Hepatocyte (in vitro differentiated cells): Measurements from ENCODE around the gene VCY. TPM values are rescaled to one million over a fixed set of nuclear protein-coding genes. Genes with fewer than 3 reads are reported as not detected.
"Not testable (repeated sequence)": the region's sequence is repeated elsewhere in the genome, so short reads cannot be mapped to it uniquely, and the experiment has no call there.

Experiments used
- DNase-seq: peaks from one replicate; pipeline ENCODE4 v3.0.0-alpha.2; 2016; ENCODE audit warnings: low spot score
- H2AFZ ChIP-seq: fragments of 200-600 bp; sonication (generic); 2 replicates; pipeline ENCODE4 v1.6.0; 2016; ENCODE audit warnings: antibody characterized with exemption, mild to moderate bottlenecking
- H3K27ac ChIP-seq: fragments of 200-600 bp; sonication (generic); 2 replicates; pipeline ENCODE4 v1.5.1; 2016; ENCODE audit warnings: mild to moderate bottlenecking
- H3K27me3 ChIP-seq: fragments of 200-600 bp; sonication (generic); 2 replicates; pipeline ENCODE4 v1.6.1; 2016
- H3K36me3 ChIP-seq: fragments of 200-600 bp; sonication (generic); replicated peaks from 2 replicates; pipeline ENCODE4 v1.5.1; 2016; ENCODE audit warnings: low read depth; ENCODE audit not compliant: insufficient read depth
- H3K4me1 ChIP-seq: fragments of 200-600 bp; sonication (generic); 2 replicates; pipeline ENCODE4 v1.5.1; 2016; ENCODE audit warnings: mild to moderate bottlenecking, moderate library complexity; ENCODE audit not compliant: insufficient read depth
- H3K4me2 ChIP-seq: fragments of 200-600 bp; sonication (generic); 2 replicates; pipeline ENCODE4 v1.6.0; 2016
- H3K4me3 ChIP-seq: fragments of 200-600 bp; sonication (generic); 2 replicates; pipeline ENCODE4 v1.5.1; 2016; ENCODE audit warnings: mild to moderate bottlenecking
- H3K79me2 ChIP-seq: fragments of 200-600 bp; sonication (generic); 2 replicates; pipeline ENCODE4 v1.6.0; 2017; ENCODE audit warnings: mild to moderate bottlenecking
- H3K9me2 ChIP-seq: fragments of 200-600 bp; sonication (generic); replicated peaks from 2 replicates; pipeline ENCODE4 v1.6.0; 2017; ENCODE audit warnings: mild to moderate bottlenecking; ENCODE audit not compliant: insufficient read depth
- H3K9me3 ChIP-seq: fragments of 200-600 bp; sonication (generic); 2 replicates; pipeline ENCODE4 v1.5.1; 2016; ENCODE audit warnings: low read depth, mild to moderate bottlenecking
- H4K20me1 ChIP-seq: fragments of 200-600 bp; sonication (generic); 2 replicates; pipeline ENCODE4 v1.6.0; 2016; ENCODE audit warnings: mild to moderate bottlenecking; ENCODE audit not compliant: insufficient read depth, poor library complexity, severe bottlenecking
- WGBS: methylation state at CpG from one replicate; pipeline ENCODE4 v1.1.6; 2016; ENCODE audit warnings: low lambda C conversion rate; ENCODE audit errors: missing lambda C conversion rate; 5-methylcytosine and 5-hydroxymethylcytosine counted together
- polyA plus RNA-seq: library from polyadenylated mRNA; unstranded; fragments of >200 nt; fragmentation: Nextera tagmentation; extraction: Ambion mirVana; gene quantifications from 2 replicates; pipeline ENCODE4 v1.2.1, GENCODE V29; 2016
- total RNA-seq: library from RNA; depleted of rRNA; stranded (reverse); fragments of >200 nt; gene quantifications from 2 replicates; pipeline ENCODE4 v1.2.3, GENCODE V29; 2014

The VCY gene
- total RNA-seq (not detected in 2 replicates), polyA plus RNA-seq (not detected in 2 replicates)

DNA sequence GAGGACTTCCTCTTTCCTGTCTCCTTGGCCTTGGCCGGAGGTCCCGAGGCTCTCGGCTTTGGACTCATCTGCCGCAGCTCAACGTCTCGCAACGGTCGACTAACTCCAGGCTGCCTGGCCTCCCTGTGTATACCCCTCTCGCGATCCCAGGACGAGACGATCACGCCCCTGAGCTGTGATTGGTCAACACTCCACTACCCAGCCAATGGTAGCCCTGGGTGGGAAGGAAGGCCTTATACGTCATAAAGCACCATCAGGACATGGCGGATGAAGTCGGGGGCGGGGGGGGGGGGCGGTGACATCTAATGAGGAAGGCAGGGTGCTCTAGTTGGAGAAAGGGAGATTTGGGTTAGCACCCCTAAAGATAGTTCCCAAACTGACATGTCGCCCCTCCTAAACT is at the start of gene VCY:
Gene VCY (minus strand): TSS at position 101 of the 400 bp plus-strand sequence. CDS start 33 bp downstream, at position 68.
- H3K79me2 ChIP-seq, H3K4me2 ChIP-seq, H3K4me1 ChIP-seq, H3K27ac ChIP-seq, H3K36me3 ChIP-seq, H4K20me1 ChIP-seq, H3K4me3 ChIP-seq, H2AFZ ChIP-seq, H3K9me2 ChIP-seq, DNase-seq, H3K9me3 ChIP-seq, H3K27me3 ChIP-seq: not testable (repeated sequence)
- WGBS = no CpG with 5 or more reads among the region's 19 CpGs

DNA sequence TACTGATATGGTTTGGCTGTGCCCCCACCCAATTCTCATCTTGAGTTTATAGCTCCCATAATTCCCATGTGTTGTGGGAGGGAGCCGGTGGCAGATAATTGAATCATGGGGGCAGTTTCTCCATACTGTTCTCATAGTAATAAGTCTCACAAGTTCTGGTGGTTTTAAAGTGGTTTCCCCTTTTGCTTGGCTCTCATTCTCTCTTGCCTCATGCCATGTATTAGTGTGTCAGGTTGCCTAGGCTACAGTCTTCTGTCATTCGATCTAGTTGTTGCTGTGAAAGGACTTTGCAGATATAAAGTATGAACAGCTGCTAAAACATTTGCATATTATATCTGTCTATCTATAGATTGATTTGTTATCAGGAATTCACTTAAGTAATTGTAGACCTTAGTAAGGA is 44.1 kb upstream of the VCY start:
- H3K9me2 ChIP-seq, H3K27ac ChIP-seq, H3K4me2 ChIP-seq, H3K4me3 ChIP-seq, H4K20me1 ChIP-seq, H3K9me3 ChIP-seq, H3K79me2 ChIP-seq, H3K27me3 ChIP-seq, H2AFZ ChIP-seq, DNase-seq, H3K4me1 ChIP-seq, H3K36me3 ChIP-seq: not testable (repeated sequence)
- no CpG with 5 or more reads among the region's 2 CpGs for WGBS

DNA sequence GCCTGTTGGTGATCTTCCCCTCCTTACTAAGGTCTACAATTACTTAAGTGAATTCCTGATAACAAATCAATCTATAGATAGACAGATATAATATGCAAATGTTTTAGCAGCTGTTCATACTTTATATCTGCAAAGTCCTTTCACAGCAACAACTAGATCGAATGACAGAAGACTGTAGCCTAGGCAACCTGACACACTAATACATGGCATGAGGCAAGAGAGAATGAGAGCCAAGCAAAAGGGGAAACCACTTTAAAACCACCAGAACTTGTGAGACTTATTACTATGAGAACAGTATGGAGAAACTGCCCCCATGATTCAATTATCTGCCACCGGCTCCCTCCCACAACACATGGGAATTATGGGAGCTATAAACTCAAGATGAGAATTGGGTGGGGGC is 25.6 kb upstream of the VCY start:
- not testable (repeated sequence) for H3K4me1 ChIP-seq, H3K27me3 ChIP-seq, H2AFZ ChIP-seq, H3K79me2 ChIP-seq, H3K36me3 ChIP-seq, H3K9me2 ChIP-seq, H3K27ac ChIP-seq, H3K4me3 ChIP-seq, DNase-seq, H3K4me2 ChIP-seq, H4K20me1 ChIP-seq, H3K9me3 ChIP-seq
- no CpG with 5 or more reads among the region's 2 CpGs for WGBS

DNA sequence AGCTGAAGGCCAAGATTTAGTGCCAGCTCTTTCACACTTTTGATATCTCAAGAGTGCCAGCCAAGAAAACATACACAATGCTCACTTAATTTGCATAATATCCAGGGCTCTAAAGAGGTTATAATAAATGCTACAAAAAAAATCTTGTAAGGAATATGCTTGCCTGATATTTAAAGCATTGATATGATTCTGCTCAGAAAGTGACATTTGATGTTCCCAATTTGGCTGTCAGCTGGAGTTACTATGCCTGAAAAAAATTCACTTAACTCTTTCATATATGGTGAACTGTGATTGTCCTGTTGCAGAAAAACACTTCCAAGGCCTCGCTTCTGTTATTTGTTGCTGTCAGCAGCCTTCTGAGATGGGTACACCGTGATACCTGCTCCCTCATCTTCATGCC is 43.9 kb downstream of the VCY start:
- H3K4me2 ChIP-seq, H3K79me2 ChIP-seq, H3K4me3 ChIP-seq, H3K9me3 ChIP-seq, DNase-seq, H3K9me2 ChIP-seq, H3K36me3 ChIP-seq, H4K20me1 ChIP-seq, H3K27me3 ChIP-seq, H3K4me1 ChIP-seq, H3K27ac ChIP-seq, H2AFZ ChIP-seq: not testable (repeated sequence)
- no CpG with 5 or more reads among the region's 2 CpGs for WGBS

Other genes starting within 250 kb of the VCY start
- not detected in 2 replicates for gene VCY1B, start 69.8 kb upstream of the VCY start, total RNA-seq
- not detected in 2 replicates for gene VCY1B, start 69.8 kb upstream of the VCY start, polyA plus RNA-seq